Activated T-helper 1 cell treated with anti-CD3 and anti-CD28 coated beads, Interleukin-12 subunit alpha, Interleukin-12 subunit beta, Interleukin-2, Interleukin-4 antibody, amounts not matched to agents 30 ng/mL and 10 ng/mL and 1 ng/mL, durations not matched to agents 14 hours and 24 hours and 36 hours (primary cell): ENCODE results near the gene SACS. TPM values are rescaled to one million over a fixed set of nuclear protein-coding genes. Genes with fewer than 3 reads are reported as not detected.
"Not testable (repeated sequence)": the region's sequence is repeated elsewhere in the genome, so short reads cannot be mapped to it uniquely, and the experiment has no call there.

Experiments used
- DNase-seq: peaks from one replicate; pipeline ENCODE4 v3.0.0; 2021; ENCODE audit warnings: low spot score
- H3K27ac Mint-ChIP-seq: one replicate; pipeline ENCODE4 v1.8.0; 2021; ENCODE audit warnings: mild to moderate bottlenecking, mixed read lengths
- H3K27me3 Mint-ChIP-seq: one replicate; pipeline ENCODE4 v1.8.0; 2022; ENCODE audit warnings: mild to moderate bottlenecking, moderate library complexity, mixed read lengths; ENCODE audit not compliant: insufficient read depth
- H3K36me3 Mint-ChIP-seq: one replicate; pipeline ENCODE4 v1.8.0; 2021; ENCODE audit warnings: low read depth, mixed read lengths
- H3K4me1 Mint-ChIP-seq: one replicate; pipeline ENCODE4 v1.8.0; 2021; ENCODE audit warnings: low read depth, mixed read lengths
- H3K4me3 Mint-ChIP-seq: one replicate; pipeline ENCODE4 v1.8.0; 2021; ENCODE audit warnings: mild to moderate bottlenecking, moderate library complexity, mixed read lengths
- H3K9me3 Mint-ChIP-seq: one replicate; pipeline ENCODE4 v1.8.0; 2021; ENCODE audit warnings: mixed read lengths
- intact Hi-C: fragments of 100-400 bp; cut with micrococcal nuclease; formaldehyde crosslinking; loops from one replicate; pipeline ENCODE4 v1.15.1; 2024
- total RNA-seq: library from RNA; stranded (reverse); gene quantifications from 2 replicates; pipeline ENCODE4 v1.2.3, GENCODE V29; 2022

The SACS gene
- total RNA-seq, 1 donor from 2014 or later: 32.1 TPM

- no peaks in the 10 kb centered on the region for H3K4me1 Mint-ChIP-seq
- no peak overlapping the region for H3K4me3 Mint-ChIP-seq
- peaks cover 18% of the 10 kb centered on the region for H3K27me3 Mint-ChIP-seq
- no peak for DNase-seq
- intact Hi-C loops: no loop called here
- no peaks in the 10 kb centered on the region for H3K9me3 Mint-ChIP-seq
- H3K36me3 Mint-ChIP-seq: no peaks in the 10 kb centered on the region
- H3K27ac Mint-ChIP-seq: no peak overlapping the region
Measured at GRCh38 chr13:23427342-23427843, 6.1 kb downstream of the SACS start.

- Mint-ChIP-seq H3K27me3 (no peaks in the 10 kb centered on the region), H3K36me3 (no peaks in the 10 kb centered on the region), H3K4me1 (no peaks in the 10 kb centered on the region), H3K4me3 (no peak overlapping the region), H3K9me3 (no peaks in the 10 kb centered on the region), H3K27ac (no peak overlapping the region)
- no peak for DNase-seq
- intact Hi-C loops: no loop called here
Measured at GRCh38 chr13:23421596-23421995, 11.9 kb downstream of the SACS start.

GRCh38 chr13:23418776-23419683, 14.5 kb downstream of the SACS start:
- Mint-ChIP-seq H3K27ac (no peak overlapping the region), H3K4me1 (no peaks in the 10 kb centered on the region), H3K36me3 (no peaks in the 10 kb centered on the region), H3K4me3 (no peak overlapping the region), H3K27me3 (no peaks in the 10 kb centered on the region), H3K9me3 (no peaks in the 10 kb centered on the region)
- intact Hi-C loops: no loop called here
- no peak for DNase-seq

- H3K9me3 Mint-ChIP-seq: no peaks in the 10 kb centered on the region
- no peaks in the 10 kb centered on the region for H3K4me1 Mint-ChIP-seq
- H3K36me3 Mint-ChIP-seq: peaks cover 1% of the 10 kb centered on the region
- intact Hi-C loops: no loop called here
- no peak overlapping the region for H3K27ac Mint-ChIP-seq
- no peak for DNase-seq
- peaks cover 5% of the 10 kb centered on the region for H3K27me3 Mint-ChIP-seq
- no peak overlapping the region for H3K4me3 Mint-ChIP-seq
Measured at GRCh38 chr13:23414682-23415081, 18.8 kb downstream of the SACS start.

- H3K4me3 Mint-ChIP-seq: no peak overlapping the region
- no peak overlapping the region for H3K27ac Mint-ChIP-seq
- peaks cover 5% of the 10 kb centered on the region for H3K27me3 Mint-ChIP-seq
- intact Hi-C loops: no loop called here
- peaks cover 1% of the 10 kb centered on the region for H3K36me3 Mint-ChIP-seq
- H3K4me1 Mint-ChIP-seq: no peaks in the 10 kb centered on the region
- no peaks in the 10 kb centered on the region for H3K9me3 Mint-ChIP-seq
- no peak for DNase-seq
Measured at GRCh38 chr13:23411706-23412105, 21.8 kb downstream of the SACS start.

GRCh38 chr13:23411220-23411619, 22.3 kb downstream of the SACS start:
- intact Hi-C loops: no loop called here
- Mint-ChIP-seq H3K4me1 (no peaks in the 10 kb centered on the region), H3K9me3 (no peaks in the 10 kb centered on the region), H3K4me3 (no peak overlapping the region), H3K36me3 (peaks cover 1% of the 10 kb centered on the region), H3K27ac (no peak overlapping the region), H3K27me3 (peaks cover 5% of the 10 kb centered on the region)
- no peak for DNase-seq

- Mint-ChIP-seq H3K4me1 (no peaks in the 10 kb centered on the region), H3K4me3 (no peak overlapping the region), H3K36me3 (peaks cover 1% of the 10 kb centered on the region), H3K27me3 (peaks cover 17% of the 10 kb centered on the region), H3K9me3 (no peaks in the 10 kb centered on the region), H3K27ac (no peak overlapping the region)
- intact Hi-C loops: no loop called here
- DNase-seq: no peak
Measured at GRCh38 chr13:23408026-23408425, 25.5 kb downstream of the SACS start.

GRCh38 chr13:23401156-23401555, 32.3 kb downstream of the SACS start:
- Mint-ChIP-seq H3K9me3 (peaks cover 12% of the 10 kb centered on the region), H3K27me3 (peaks cover 13% of the 10 kb centered on the region)
- intact Hi-C loops, DNase-seq, H3K36me3 Mint-ChIP-seq, H3K4me1 Mint-ChIP-seq, H3K27ac Mint-ChIP-seq, H3K4me3 Mint-ChIP-seq: not testable (repeated sequence)

- H3K27me3 Mint-ChIP-seq: peaks cover 4% of the 10 kb centered on the region
Measured at GRCh38 chr13:23399347-23399746, 34.2 kb downstream of the SACS start.

GRCh38 chr13:23394821-23395220, 38.7 kb downstream of the SACS start:
- Mint-ChIP-seq H3K9me3 (peaks cover 9% of the 10 kb centered on the region), H3K27me3 (peaks cover 2% of the 10 kb centered on the region), H3K36me3 (no peaks in the 10 kb centered on the region), H3K4me3 (no peak overlapping the region), H3K4me1 (no peaks in the 10 kb centered on the region), H3K27ac (no peak overlapping the region)
- no peak for DNase-seq
- intact Hi-C loops: no loop called here

More at GRCh38 chr13:23399347-23399746, 34.2 kb downstream of the SACS start:
- Mint-ChIP-seq H3K9me3 (peaks cover 12% of the 10 kb centered on the region), H3K36me3 (no peaks in the 10 kb centered on the region), H3K4me3 (no peak overlapping the region), H3K4me1 (no peaks in the 10 kb centered on the region), H3K27ac (no peak overlapping the region)
- no peak for DNase-seq
- intact Hi-C loops: no loop called here

GRCh38 chr13:23392925-23393645, 40.4 kb downstream of the SACS start:
- H3K4me1 Mint-ChIP-seq: no peaks in the 10 kb centered on the region
- intact Hi-C loops: no loop called here
- H3K27ac Mint-ChIP-seq: peak overlapping the region; percentile 22
- H3K9me3 Mint-ChIP-seq: no peaks in the 10 kb centered on the region
- peaks cover 4% of the 10 kb centered on the region for H3K27me3 Mint-ChIP-seq
- H3K36me3 Mint-ChIP-seq: no peaks in the 10 kb centered on the region
- no peak for DNase-seq
- H3K4me3 Mint-ChIP-seq: no peak overlapping the region

- Mint-ChIP-seq H3K27me3 (peaks cover 4% of the 10 kb centered on the region), H3K9me3 (no peaks in the 10 kb centered on the region), H3K36me3 (no peaks in the 10 kb centered on the region), H3K27ac (peak overlapping the region; percentile 22), H3K4me3 (no peak overlapping the region), H3K4me1 (no peaks in the 10 kb centered on the region)
- DNase-seq: no peak
- intact Hi-C loops: no loop called here
Measured at GRCh38 chr13:23392313-23392712, 41.2 kb downstream of the SACS start.

- no peak for DNase-seq
- peaks cover 2% of the 10 kb centered on the region for H3K4me1 Mint-ChIP-seq
- no peaks in the 10 kb centered on the region for H3K36me3 Mint-ChIP-seq
- peaks cover 4% of the 10 kb centered on the region for H3K27me3 Mint-ChIP-seq
- H3K4me3 Mint-ChIP-seq: no peak overlapping the region
- intact Hi-C loops: no loop called here
- no peak overlapping the region for H3K27ac Mint-ChIP-seq
- H3K9me3 Mint-ChIP-seq: no peaks in the 10 kb centered on the region
Measured at GRCh38 chr13:23391752-23392151, 41.8 kb downstream of the SACS start.
